ENCODE data around the gene DENND1C. TPM values are rescaled to one million over a fixed set of nuclear protein-coding genes. Genes with fewer than 3 reads are reported as not detected.
"Not testable (repeated sequence)": the region's sequence is repeated elsewhere in the genome, so short reads cannot be mapped to it uniquely, and the experiment has no call there.

DENND1C gene
- total and polyA plus RNA-seq, 9 of the 15 experiments (the other 6 are each of a cell fraction or from before 2014, with no cell fraction given) = 0.03 to 1.2 (median 0.32) TPM; not detected in 1

- Histone ChIP-seq H3K9ac (ENCODE audit: insufficient read depth in 1 of 2, low read depth in 2 of 2, low read length in 2 of 2) (peak overlapping the region; percentile 71 to 85; a peak in 2 of 4 replicates), H3K4me2 (ENCODE audit: insufficient read depth, low read length) (peak overlapping the region; percentile 89), H3K4me3 (peak overlapping the region; percentile 52), H3K4me1 (replicated peaks in 1 of 2; ENCODE audit: control insufficient read depth in 2 of 2, insufficient read depth in 2 of 2, low read length in 2 of 2) (peaks cover 11 to 34% of the 10 kb centered on the region in 2 experiments), H2AFZ (ENCODE audit: low read depth, low read length) (peak overlapping the region; percentile 86), H3K79me2 (ENCODE audit: control insufficient read depth, insufficient read depth, low read length) (peaks cover 22% of the 10 kb centered on the region)
- POLR2A ChIA-PET; in situ Hi-C loops (cut with MboI); H3K27ac ChIP-seq (ENCODE audit: extremely low read depth, low read depth, low read length); H3K27me3 ChIP-seq (ENCODE audit: control insufficient read depth in 2 of 2, insufficient read depth in 2 of 2, low read length in 2 of 2); H3K36me3 ChIP-seq (ENCODE audit: control insufficient read depth, insufficient read depth, low read length); FAIRE-seq; CTCF ChIA-PET (ENCODE audit: low intra/inter-chr PET ratio); H3K9me1 ChIP-seq (ENCODE audit: control insufficient read depth, insufficient read depth, low read length); DNase-seq (ENCODE audit: extremely low read depth in 1 of 4, low spot score in 3 of 4); ATAC-seq; H4K20me1 ChIP-seq (replicated peaks; ENCODE audit: control insufficient read depth, insufficient read depth, low read length); BruUV-seq (replicated peaks); H3K9me3 ChIP-seq (replicated peaks; ENCODE audit: control insufficient read depth, insufficient read depth, low read depth, low read length): not testable (repeated sequence)
- TF ChIP-seq ZNF121 (CRISPR knock-in tag; conservative IDR thresholded peaks at IDR 0.05) (peak; percentile 77), HNRNPK (IDR thresholded peaks at IDR 0.05; ENCODE audit: low read depth, low read length, poor library complexity, severe bottlenecking) (peak; percentile 79), PCBP2 (IDR thresholded peaks at IDR 0.05; ENCODE audit: low read depth, low read length, poor library complexity, severe bottlenecking) (peak; percentile 99), ZNF263 (CRISPR knock-in tag; IDR thresholded peaks at IDR 0.05; ENCODE audit: borderline replicate concordance) (peak; percentile 43; the same call in 1 of the 2 replicates)
- intact Hi-C loops (cut with micrococcal nuclease) = loop anchor here (10.0 kb wide), 2 partner anchors 114 to 264 kb away; no protein-coding TSS in a partner anchor
- 70% methylated on average over 2 of the region's 2 CpGs for WGBS (ENCODE audit: insufficient coverage, low coverage, missing lambda C conversion rate)
These were observed 52.7 kb downstream of the DENND1C start for GRCh38 chr19:6428692-6429418.

Data from K562 (cell line).